Ureter (tissue), 1 donor: ENCODE data around the gene SENP3. TPM values are rescaled to one million over a fixed set of nuclear protein-coding genes. Genes with fewer than 3 reads are reported as not detected.
"Not testable (repeated sequence)": the region's sequence is repeated elsewhere in the genome, so short reads cannot be mapped to it uniquely, and the experiment has no call there.

Experiments used
- DNase-seq: peaks from one replicate; pipeline ENCODE4 v3.0.0-alpha.2; 2020; ENCODE audit warnings: low spot score
- total RNA-seq: library from RNA; stranded (reverse); gene quantifications from one replicate; pipeline ENCODE4 v1.2.4, GENCODE V29; 2023
- donor health status: DM: yes; HTN: yes; CAD: no.

SENP3 gene
- total RNA-seq, 1 donor from 2014 or later = 43.9 TPM

- DNase-seq = no peak
Observed at GRCh38 chr17:7592422-7593021, 30.8 kb downstream of the SENP3 start.

- no peak for DNase-seq
Observed at GRCh38 chr17:7593296-7593695, 31.6 kb downstream of the SENP3 start.

- DNase-seq = not testable (repeated sequence)
Observed at GRCh38 chr17:7597561-7597960, 35.8 kb downstream of the SENP3 start.

DNA sequence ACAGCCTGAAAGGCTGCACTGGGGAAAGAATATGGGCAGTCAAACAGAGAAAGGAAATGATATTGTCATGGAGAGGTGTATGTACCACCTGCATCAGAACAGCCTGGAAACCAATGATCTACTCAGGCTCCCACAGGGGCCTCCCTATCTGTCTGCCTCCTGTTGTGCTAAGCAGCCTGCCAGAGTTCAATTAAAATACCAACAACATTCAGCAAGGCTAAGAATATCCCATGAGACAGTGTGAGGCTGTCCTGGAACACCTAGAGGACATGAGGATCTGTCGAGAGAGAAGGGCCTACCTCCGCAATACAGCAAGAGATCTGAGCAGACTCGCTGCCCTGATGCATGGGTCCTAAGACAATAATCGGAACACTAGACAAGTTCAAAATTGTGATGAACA is 44.6 kb downstream of the SENP3 start:
- DNase-seq = no peak

- DNase-seq = no peak
Observed at GRCh38 chr17:7610641-7611040, 48.9 kb downstream of the SENP3 start.

DNA sequence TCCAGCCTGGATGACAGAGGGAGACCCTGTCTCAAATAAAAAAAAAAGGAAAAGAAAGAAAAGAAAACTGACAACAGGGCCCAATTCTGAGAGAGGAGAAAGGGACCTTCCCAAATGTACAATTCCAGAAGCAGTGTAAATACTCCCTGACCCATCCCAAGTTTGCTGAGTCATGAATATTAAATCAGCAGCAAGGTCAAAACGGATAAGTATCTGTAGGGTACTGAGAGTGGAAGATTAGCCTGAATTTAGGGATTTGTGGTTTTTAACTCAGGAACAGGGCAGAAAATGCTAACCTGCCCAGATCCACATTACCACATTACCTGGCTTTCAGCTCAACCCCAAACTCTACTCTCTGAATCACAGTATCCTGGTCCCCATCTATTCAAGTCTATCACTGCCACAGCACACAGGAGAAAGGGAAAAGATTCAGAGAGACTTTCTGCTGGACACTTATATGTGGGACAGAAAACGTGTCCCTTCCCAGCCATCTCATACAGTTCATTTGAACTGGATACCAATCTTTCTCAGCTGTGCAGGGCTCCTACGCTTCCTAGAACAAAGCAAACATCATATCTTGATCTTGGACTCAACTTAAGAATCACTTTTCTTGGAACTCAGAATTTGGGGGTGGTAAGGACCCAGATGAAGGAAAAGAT is 50.0 kb downstream of the SENP3 start:
- no peak for DNase-seq

- DNase-seq = no peak
Observed at GRCh38 chr17:7612294-7612640, 50.5 kb downstream of the SENP3 start.

- no peak for DNase-seq
Observed at GRCh38 chr17:7613769-7614424, 52.2 kb downstream of the SENP3 start.

DNA sequence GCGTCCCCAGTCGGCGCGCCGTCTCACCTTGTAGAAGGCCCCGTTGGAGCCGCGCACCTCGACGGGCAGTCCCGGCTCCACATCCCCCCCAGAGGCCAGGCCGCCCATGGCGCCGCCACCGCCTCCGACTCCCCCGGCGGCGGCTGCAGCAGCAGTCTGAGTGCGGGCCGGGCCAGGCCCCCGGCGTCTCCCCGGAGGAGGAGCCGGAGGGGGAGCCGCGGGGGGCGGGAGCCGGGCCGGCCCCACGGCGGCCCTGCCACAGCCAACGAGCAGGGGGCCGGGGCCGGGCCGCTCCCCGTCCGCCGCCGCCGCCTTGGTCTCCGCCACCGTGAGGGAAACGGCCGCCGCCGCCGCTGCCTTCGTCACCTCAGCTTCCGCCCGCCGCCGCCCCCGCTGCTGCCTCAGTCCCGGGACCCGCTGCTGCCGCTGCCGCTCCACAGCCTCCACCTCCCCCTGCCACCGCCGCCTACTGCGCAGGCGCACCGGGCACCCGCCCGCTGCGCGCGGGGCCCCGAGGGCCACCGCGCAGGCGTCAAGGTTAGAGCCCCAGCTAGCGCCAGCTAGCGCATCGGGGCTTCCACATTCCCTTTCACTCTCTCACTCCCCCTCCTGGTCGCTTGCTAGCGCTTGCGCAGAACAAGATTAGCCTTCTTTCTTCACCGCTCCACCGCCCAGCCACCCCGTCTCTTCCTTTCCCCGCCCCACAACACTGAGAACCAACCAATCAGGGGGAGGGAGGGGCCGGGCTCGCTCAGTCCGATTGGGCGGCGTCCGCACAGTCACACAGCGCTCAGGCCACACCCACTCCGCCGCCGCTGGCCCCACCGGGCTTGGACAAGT is 52.9 kb downstream of the SENP3 start, which contains the start of gene FXR2:
Gene FXR2, minus strand, starts transcription at position 473 of the 840 bp plus-strand sequence. Its CDS starts 365 bp downstream, at position 108.
- DNase-seq = peak; percentile 100

GRCh38 chr17:7615265-7615747 is 53.6 kb downstream of the SENP3 start:
- no peak for DNase-seq

DNA sequence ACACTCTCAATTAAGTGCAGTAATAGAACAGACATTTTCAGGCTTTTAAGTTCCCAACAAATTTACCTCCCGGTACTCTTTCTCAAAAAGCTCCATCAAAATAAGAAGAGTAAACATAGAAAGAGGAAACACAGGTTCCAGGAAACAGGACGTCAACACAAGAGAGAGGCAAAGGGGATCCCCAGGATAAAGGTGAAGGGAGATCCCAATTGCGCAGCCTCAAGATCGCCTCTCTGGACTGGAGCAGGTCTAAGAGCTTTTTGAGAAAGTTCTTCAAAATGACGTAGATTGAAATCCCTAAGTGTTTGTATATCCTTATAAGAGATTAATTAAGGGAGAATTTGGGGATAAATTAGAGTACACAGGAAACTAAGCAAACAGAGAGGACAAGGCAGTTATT is 56.9 kb downstream of the SENP3 start:
- DNase-seq = no peak

DNA sequence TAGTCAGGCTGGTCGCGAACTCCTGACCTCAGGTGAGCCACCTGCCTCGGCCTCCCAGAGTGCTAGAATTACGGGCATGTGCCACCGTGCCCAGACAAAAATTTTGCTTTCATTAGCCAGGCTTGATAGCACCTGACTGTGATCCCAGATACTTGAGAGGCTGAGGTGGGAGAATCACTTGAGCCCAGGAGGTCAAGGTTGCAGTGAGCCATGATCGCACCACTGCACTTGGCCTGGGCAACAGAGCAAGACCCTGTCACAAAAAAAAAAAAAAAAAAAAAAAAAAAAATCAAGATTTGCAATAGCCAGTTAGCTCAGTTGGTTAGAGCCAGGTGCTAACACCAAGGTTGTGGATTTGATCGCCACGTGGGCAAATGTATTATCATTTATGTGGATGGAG is 59.1 kb downstream of the SENP3 start:
- no peak for DNase-seq

Other genes with a start within 250 kb of the SENP3 start
- 67.6 TPM for gene GPS2, start 246.6 kb upstream of the SENP3 start, total RNA-seq
- gene NEURL4, start 232.6 kb upstream of the SENP3 start, total RNA-seq = 49.6 TPM
- gene ACAP1, start 225.4 kb upstream of the SENP3 start, total RNA-seq = 12.7 TPM
- 11.5 TPM for gene KCTD11, start 209.8 kb upstream of the SENP3 start, total RNA-seq
- not detected for gene TMEM95, start 206.8 kb upstream of the SENP3 start, total RNA-seq
- 12.3 TPM for gene TNK1, start 180.8 kb upstream of the SENP3 start, total RNA-seq
- 43.0 TPM for gene PLSCR3, start 167.4 kb upstream of the SENP3 start, total RNA-seq
- gene TMEM256, start 157.8 kb upstream of the SENP3 start, total RNA-seq = 115 TPM
- gene NLGN2, start 154.1 kb upstream of the SENP3 start, total RNA-seq = 22.3 TPM
- gene SPEM1, start 141.6 kb upstream of the SENP3 start, total RNA-seq = not detected
- gene SPEM2, start 136.3 kb upstream of the SENP3 start, total RNA-seq = not detected
- not detected for gene SPEM3, start 133.1 kb upstream of the SENP3 start, total RNA-seq
- gene TMEM102, start 126.5 kb upstream of the SENP3 start, total RNA-seq = 8.1 TPM
- 3.5 TPM for gene FGF11, start 122.4 kb upstream of the SENP3 start, total RNA-seq
- gene CHRNB1, start 116.9 kb upstream of the SENP3 start, total RNA-seq = 6.8 TPM
- 65.5 TPM for gene ZBTB4, start 82.3 kb upstream of the SENP3 start, total RNA-seq
- gene SLC35G6, start 80.5 kb upstream of the SENP3 start, total RNA-seq = not detected
- 151 TPM for gene POLR2A, start 77.6 kb upstream of the SENP3 start, total RNA-seq
- 30.6 TPM for gene TNFSF12, start 12.9 kb upstream of the SENP3 start, total RNA-seq
- 23.0 TPM for gene TNFSF13, start 3.2 kb upstream of the SENP3 start, total RNA-seq
- gene CD68, start 17.7 kb downstream of the SENP3 start, total RNA-seq = 61.0 TPM
- gene MPDU1, start 21.9 kb downstream of the SENP3 start, total RNA-seq = 68.1 TPM
- 8.0 TPM for gene SOX15, start 28.2 kb downstream of the SENP3 start, total RNA-seq
- gene FXR2, start 53.0 kb downstream of the SENP3 start, total RNA-seq = 30.6 TPM
- 57.1 TPM for gene SAT2, start 65.9 kb downstream of the SENP3 start, total RNA-seq
- gene SHBG, start 68.2 kb downstream of the SENP3 start, total RNA-seq = not detected
- 10.0 TPM for gene ATP1B2, start 89.0 kb downstream of the SENP3 start, total RNA-seq
- 131 TPM for gene TP53, start 125.6 kb downstream of the SENP3 start, total RNA-seq
- 6.5 TPM for gene WRAP53, start 126.6 kb downstream of the SENP3 start, total RNA-seq
- 2.3 TPM for gene EFNB3, start 143.3 kb downstream of the SENP3 start, total RNA-seq
- 1.5 TPM for gene DNAH2, start 155.8 kb downstream of the SENP3 start, total RNA-seq